ENCODE measurements around the gene GPR142.

GRCh38 chr17:74403512-74404137, 36.3 kb downstream of the GPR142 start:
- TF ChIP-seq CTCF (conservative IDR thresholded peaks at IDR 0.05 in 1 of 2, IDR thresholded peaks at IDR 0.05 in 1 of 2; ENCODE audit: extremely low read depth in 1 of 2, insufficient read depth in 1 of 2, low read depth in 1 of 2, low read length in 2 of 2) (no peak), EZH2 (IDR thresholded peaks at IDR 0.05; ENCODE audit: borderline replicate concordance, low read length) (no peak)
